HepG2 (cell line): ENCODE measurements around the gene APOD. TPM values are rescaled to one million over a fixed set of nuclear protein-coding genes. Genes with fewer than 3 reads are reported as not detected.

Source experiments
- CBX5 ChIP-seq: sonication (generic); formaldehyde crosslinking; IDR thresholded peaks from 2 replicates; pipeline ENCODE4 v1.4.0; 2020; ENCODE audit warnings: missing genetic modification reagents, borderline replicate concordance
- CC2D1A ChIP-seq: sonication (generic); formaldehyde crosslinking; IDR thresholded peaks from 2 replicates; pipeline ENCODE4 v1.8.1; 2023; ENCODE audit warnings: mild to moderate bottlenecking, missing genetic modification reagents
- CEBPZ ChIP-seq: IDR thresholded peaks from 2 replicates; pipeline ENCODE4 v1.6.1; 2012; ENCODE audit warnings: low read length, improper control_type of control experiment
- HHEX ChIP-seq: IDR thresholded peaks from 2 replicates; pipeline ENCODE4 v1.6.1; 2016; ENCODE audit warnings: control low read depth
- IRF9 ChIP-seq: sonication (generic); formaldehyde crosslinking; IDR thresholded peaks from 2 replicates; pipeline ENCODE4 v1.8.0; 2022; ENCODE audit warnings: missing genetic modification reagents, mild to moderate bottlenecking, borderline replicate concordance
- KLF6 ChIP-seq: IDR thresholded peaks from 2 replicates; pipeline ENCODE4 v1.8.0; 2016; ENCODE audit warnings: missing biosample characterization, missing genetic modification reagents
- MIER3 ChIP-seq: IDR thresholded peaks from 2 replicates; pipeline ENCODE4 v1.6.1; 2016; ENCODE audit warnings: missing compliant biosample characterization, borderline replicate concordance
- MYNN ChIP-seq: sonication (generic); formaldehyde crosslinking; IDR thresholded peaks from 2 replicates; pipeline ENCODE4 v1.4.0; 2020; ENCODE audit warnings: mild to moderate bottlenecking, low read depth, missing genetic modification reagents
- NR2C2 ChIP-seq: sonication (generic); formaldehyde crosslinking; IDR thresholded peaks from 2 replicates; pipeline ENCODE4 v1.4.0; 2020; ENCODE audit warnings: missing genetic modification reagents, mild to moderate bottlenecking, moderate library complexity, borderline replicate concordance
- PHF8 ChIP-seq: sonication (generic); formaldehyde crosslinking; IDR thresholded peaks from 2 replicates; pipeline ENCODE4 v1.5.0; 2020; ENCODE audit warnings: missing genetic modification reagents
- SIX4 ChIP-seq: sonication (generic); formaldehyde crosslinking; IDR thresholded peaks from 2 replicates; pipeline ENCODE4 v1.4.0; 2020; ENCODE audit warnings: missing genetic modification reagents
- SP5 ChIP-seq: IDR thresholded peaks from 2 replicates; pipeline ENCODE4 v1.6.1; 2016; ENCODE audit warnings: low read depth, borderline replicate concordance
- STAT6 ChIP-seq: sonication (generic); formaldehyde crosslinking; IDR thresholded peaks from 2 replicates; pipeline ENCODE4 v1.4.0; 2020; ENCODE audit warnings: missing genetic modification reagents, mild to moderate bottlenecking, borderline replicate concordance
- TFE3 ChIP-seq: IDR thresholded peaks from 2 replicates; pipeline ENCODE4 v1.6.1; 2016
- ZFP37 ChIP-seq: sonication (generic); formaldehyde crosslinking; IDR thresholded peaks from 2 replicates; pipeline ENCODE4 v1.4.0; 2020; ENCODE audit warnings: missing genetic modification reagents, borderline replicate concordance
- ZNF230 ChIP-seq: sonication (generic); formaldehyde crosslinking; IDR thresholded peaks from 2 replicates; pipeline ENCODE4 v1.4.0; 2020; ENCODE audit warnings: mild to moderate bottlenecking, missing genetic modification reagents
- ZNF234 ChIP-seq: sonication (generic); formaldehyde crosslinking; conservative IDR thresholded peaks from 2 replicates; pipeline ENCODE4 v1.5.1; 2020; ENCODE audit warnings: mild to moderate bottlenecking, missing genetic modification reagents
- ZNF274 ChIP-seq: sonication (generic); formaldehyde crosslinking; IDR thresholded peaks from 2 replicates; pipeline ENCODE4 v1.5.1; 2020; ENCODE audit warnings: mild to moderate bottlenecking, missing genetic modification reagents
- ZNF414 ChIP-seq: sonication (generic); formaldehyde crosslinking; IDR thresholded peaks from 2 replicates; pipeline ENCODE4 v1.5.0; 2020; ENCODE audit warnings: missing genetic modification reagents
- ZNF761 ChIP-seq: sonication (generic); formaldehyde crosslinking; conservative IDR thresholded peaks from 2 replicates; pipeline ENCODE4 v1.4.0; 2020; ENCODE audit warnings: mild to moderate bottlenecking, missing genetic modification reagents
- ZNF766 ChIP-seq: sonication (generic); formaldehyde crosslinking; IDR thresholded peaks from 2 replicates; pipeline ENCODE4 v1.5.0; 2020; ENCODE audit warnings: missing genetic modification reagents, borderline replicate concordance
- polyA plus RNA-seq, 8 experiments: library from polyadenylated mRNA; depleted of rRNA in 3 of 8; stranded (reverse) in 7 of 8; unstranded in 1 of 8; fragments of >200 nt; fragmentation: Illumina TruSeq in 4 of 8; extraction: Trizol in 4 of 8; gene quantifications; 2 replicates each; pipeline versions ENCODE4 v1.2.1 to v1.2.3, GENCODE V29; 2011 to 2016; ENCODE audit warnings: low read depth in 4 of 8, missing spikeins in 1 of 8, mixed read lengths in 1 of 8; ENCODE audit not compliant: insufficient read depth in 1 of 8
- total RNA-seq, 5 experiments: library from RNA; depleted of rRNA; stranded (reverse); fragments of >200 nt; fragmentation: Illumina TruSeq; extraction: Trizol; gene quantifications; 2 replicates each; pipeline ENCODE4 v1.2.3, GENCODE V29; 2016; ENCODE audit warnings: low read depth in 1 of 5

APOD gene
- total and polyA plus RNA-seq, 2 of the 13 experiments (the other 11 are each of a cell fraction or from before 2014, with no cell fraction given), result not detected

GRCh38 chr3:195549931-195550519, 33.7 kb downstream of the APOD start (continued):
- TF ChIP-seq TFE3 (CRISPR knock-in tag) (peak; percentile 79), MIER3 (CRISPR knock-in tag) (peak; percentile 32; the same call in 1 of the 2 replicates), SIX4 (CRISPR knock-in tag) (no peak), SP5 (CRISPR knock-in tag) (no peak), STAT6 (CRISPR knock-in tag) (no peak), ZNF766 (CRISPR knock-in tag) (peak; percentile 55; the same call in 1 of the 2 replicates), KLF6 (peak; percentile 49; the same call in 1 of the 2 replicates), CBX5 (no peak), ZNF761 (no peak), HHEX (CRISPR knock-in tag) (no peak), MYNN (CRISPR knock-in tag) (no peak), ZNF234 (CRISPR knock-in tag) (no peak), ZNF274 (CRISPR knock-in tag) (no peak), ZFP37 (peak; percentile 95; the same call in 1 of the 2 replicates), NR2C2 (CRISPR knock-in tag) (no peak), PHF8 (no peak), ZNF230 (CRISPR knock-in tag) (no peak), ZNF414 (CRISPR knock-in tag) (no peak), IRF9 (no peak), CC2D1A (CRISPR knock-in tag) (no peak), CEBPZ (no peak)
